Activated CD4-positive, alpha-beta T cell treated with anti-CD3 and anti-CD28 coated beads, Interleukin-2, amount 10 ng/mL, durations not matched to agents 7 days and 5 days (primary cell): ENCODE measurements around the gene TRPV4. TPM values are rescaled to one million over a fixed set of nuclear protein-coding genes. Genes with fewer than 3 reads are reported as not detected.

Source experiments
- CTCF ChIA-PET: fragments of 350-600 bp; sonication (Branson Sonifier 250); formaldehyde crosslinking; loops from one replicate; lab custom pipeline; 2021; ENCODE audit warnings: antibody characterized with exemption; lab: Charles Lee
- POLR2A ChIA-PET: fragments of 350-600 bp; sonication (Branson Sonifier 250); formaldehyde crosslinking; loops from one replicate; lab custom pipeline; 2021; ENCODE audit warnings: antibody characterized with exemption; lab: Charles Lee
- DNase-seq: peaks from one replicate; pipeline ENCODE4 v3.0.0-alpha.2; 2020
- H3K27ac Mint-ChIP-seq: one replicate; pipeline ENCODE4 v1.8.0; 2021; ENCODE audit warnings: mild to moderate bottlenecking, moderate library complexity, mixed read lengths
- H3K27me3 Mint-ChIP-seq: one replicate; pipeline ENCODE4 v1.8.0; 2021; ENCODE audit warnings: mixed read lengths
- H3K36me3 Mint-ChIP-seq: one replicate; pipeline ENCODE4 v1.8.0; 2021; ENCODE audit warnings: low read depth, mixed read lengths
- H3K4me1 Mint-ChIP-seq: one replicate; pipeline ENCODE4 v1.8.0; 2021; ENCODE audit warnings: mixed read lengths
- H3K4me3 Mint-ChIP-seq: one replicate; pipeline ENCODE4 v1.8.0; 2021; ENCODE audit warnings: mild to moderate bottlenecking, moderate library complexity, mixed read lengths
- H3K9me3 Mint-ChIP-seq: one replicate; pipeline ENCODE4 v1.8.0; 2021; ENCODE audit warnings: mixed read lengths
- total RNA-seq, 2 experiments: library from RNA; stranded (reverse); gene quantifications; one replicate each; pipeline ENCODE4 v1.2.3, GENCODE V29; 2021

TRPV4 gene
- total RNA-seq, 2 experiments from 2014 or later = 0.17 TPM; not detected in 1

GRCh38 chr12:109820816-109821381 is 12.3 kb downstream of the TRPV4 start:
- no peak overlapping the region for H3K27ac Mint-ChIP-seq
- CTCF ChIA-PET = no interaction called here
- no peaks in the 10 kb centered on the region for H3K36me3 Mint-ChIP-seq
- H3K4me1 Mint-ChIP-seq = no peaks in the 10 kb centered on the region
- H3K4me3 Mint-ChIP-seq = no peak overlapping the region
- no peak for DNase-seq
- peaks cover 4% of the 10 kb centered on the region for H3K27me3 Mint-ChIP-seq
- no peaks in the 10 kb centered on the region for H3K9me3 Mint-ChIP-seq
- POLR2A ChIA-PET = no interaction called here

DNA sequence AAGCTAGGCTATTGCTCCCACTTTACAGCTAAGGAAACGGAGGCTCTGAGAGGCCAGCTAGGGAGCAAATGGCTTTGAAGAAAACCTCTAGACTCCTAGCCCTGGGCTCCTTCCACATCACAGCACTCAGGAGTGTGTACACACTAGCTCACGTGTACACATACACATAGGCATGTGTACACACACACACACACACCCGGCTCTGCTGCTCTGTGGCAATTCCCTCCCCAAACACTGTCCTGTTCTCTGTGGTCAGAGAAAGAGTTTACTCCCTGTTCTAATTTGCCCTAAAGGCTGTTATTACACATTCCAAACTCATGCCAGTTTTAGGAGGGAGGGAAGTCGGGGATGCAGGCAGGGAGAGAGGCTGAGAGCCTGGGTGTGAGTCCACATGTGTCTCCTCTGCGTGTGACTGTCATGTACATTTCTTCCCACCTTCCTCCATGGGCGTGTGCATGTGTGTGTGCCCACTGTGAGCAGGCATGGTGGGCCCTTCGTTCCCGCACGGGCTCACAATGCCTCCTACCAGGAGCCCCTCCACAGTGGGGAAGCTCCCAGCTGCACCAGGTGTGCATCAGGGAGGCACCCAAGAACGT is 14.2 kb downstream of the TRPV4 start:
- Mint-ChIP-seq H3K9me3 (no peaks in the 10 kb centered on the region), H3K4me1 (no peaks in the 10 kb centered on the region), H3K27me3 (peaks cover 4% of the 10 kb centered on the region), H3K27ac (no peak overlapping the region), H3K4me3 (no peak overlapping the region), H3K36me3 (no peaks in the 10 kb centered on the region)
- POLR2A ChIA-PET = interaction anchor here (0.5 kb wide), 1 partner anchor 24 kb away, joined by 4 read pairs; no protein-coding TSS in a partner anchor
- DNase-seq = no peak
- CTCF ChIA-PET = interaction anchor here (0.7 to 2.2 kb wide), 2 partner anchors 14 to 26 kb away, joined by 3 to 6 read pairs; no protein-coding TSS in a partner anchor

GRCh38 chr12:109818253-109818652 is 14.9 kb downstream of the TRPV4 start:
- Mint-ChIP-seq H3K27me3 (peaks cover 4% of the 10 kb centered on the region), H3K4me3 (no peak overlapping the region), H3K27ac (no peak overlapping the region), H3K9me3 (no peaks in the 10 kb centered on the region), H3K4me1 (no peaks in the 10 kb centered on the region), H3K36me3 (no peaks in the 10 kb centered on the region)
- POLR2A ChIA-PET = interaction anchor here (0.5 kb wide), 1 partner anchor 24 kb away, joined by 4 read pairs; no protein-coding TSS in a partner anchor
- CTCF ChIA-PET = interaction anchor here (0.7 to 2.2 kb wide), 2 partner anchors 14 to 27 kb away, joined by 3 to 6 read pairs; no protein-coding TSS in a partner anchor
- DNase-seq = no peak

DNA sequence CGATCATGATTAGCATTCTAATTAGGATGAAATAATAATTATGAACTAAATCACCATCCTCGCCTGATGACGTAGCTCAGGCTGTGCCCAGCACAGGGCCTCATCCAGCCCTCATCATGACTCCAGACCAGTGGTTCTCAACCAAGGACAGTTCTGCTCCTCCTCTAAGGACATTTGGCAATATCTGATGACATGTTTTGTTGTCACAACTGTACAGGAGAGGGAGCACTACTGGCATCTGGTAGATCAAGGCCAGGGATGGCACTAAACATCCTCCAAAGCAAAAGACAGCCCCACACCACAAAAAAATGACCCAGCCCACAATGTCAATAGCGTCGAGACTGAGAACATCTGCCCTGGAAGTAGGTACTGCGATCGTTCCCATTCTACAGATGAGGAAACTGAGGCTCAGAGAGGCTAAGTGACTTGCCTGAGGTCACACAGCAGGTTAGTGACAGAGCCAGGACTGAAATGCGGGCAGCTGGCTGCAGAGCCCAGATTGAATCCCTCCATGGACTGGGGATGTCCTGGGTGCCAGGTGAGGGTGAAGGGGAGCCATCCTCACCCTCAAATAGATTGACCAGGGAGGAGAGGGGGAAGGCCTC is 15.5 kb downstream of the TRPV4 start:
- DNase-seq = no peak
- ChIA-PET CTCF (interaction anchor here (2.2 kb wide), 1 partner anchor 28 kb away, joined by 6 read pairs; no protein-coding TSS in a partner anchor), POLR2A (no interaction called here)
- no peaks in the 10 kb centered on the region for H3K4me1 Mint-ChIP-seq
- no peak overlapping the region for H3K27ac Mint-ChIP-seq
- no peak overlapping the region for H3K4me3 Mint-ChIP-seq
- H3K36me3 Mint-ChIP-seq = no peaks in the 10 kb centered on the region
- no peaks in the 10 kb centered on the region for H3K9me3 Mint-ChIP-seq
- H3K27me3 Mint-ChIP-seq = peaks cover 4% of the 10 kb centered on the region

DNA sequence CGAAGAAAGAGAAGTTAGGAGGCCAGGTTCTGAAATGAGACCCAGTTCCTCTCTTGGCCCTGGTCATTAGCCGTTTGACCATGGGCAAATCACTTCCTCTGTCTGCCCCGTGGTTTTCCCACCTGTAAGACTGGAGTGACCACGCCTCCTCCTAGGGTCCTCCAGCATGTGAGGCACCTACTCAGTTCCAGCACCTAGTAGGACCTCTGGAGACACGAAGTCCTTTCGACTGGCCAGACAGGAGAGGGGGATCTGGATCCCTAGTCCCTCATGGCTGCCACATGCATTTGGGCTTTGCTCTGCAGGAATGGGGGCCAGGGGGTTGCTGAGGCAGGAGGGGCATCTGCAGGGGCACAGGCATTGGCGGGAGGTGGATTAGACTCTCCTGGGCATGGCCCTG is 16.3 kb downstream of the TRPV4 start:
- CTCF ChIA-PET = interaction anchor here (2.2 kb wide), 1 partner anchor 28 kb away, joined by 6 read pairs; no protein-coding TSS in a partner anchor
- no peak for DNase-seq
- POLR2A ChIA-PET = no interaction called here

GRCh38 chr12:109815757-109816617 is 17.2 kb downstream of the TRPV4 start:
- Mint-ChIP-seq H3K36me3 (no peaks in the 10 kb centered on the region), H3K4me1 (no peaks in the 10 kb centered on the region), H3K27me3 (peaks cover 4% of the 10 kb centered on the region), H3K27ac (no peak overlapping the region), H3K4me3 (no peak overlapping the region), H3K9me3 (no peaks in the 10 kb centered on the region)
- ChIA-PET POLR2A (no interaction called here), CTCF (interaction anchor here (2.0 kb wide), 1 partner anchor 11 kb away, joined by 7 read pairs; no protein-coding TSS in a partner anchor)
- no peak for DNase-seq

More for the DNA sequence above, 16.3 kb downstream of the TRPV4 start:
- Mint-ChIP-seq H3K36me3 (no peaks in the 10 kb centered on the region), H3K4me3 (no peak overlapping the region), H3K27me3 (peaks cover 4% of the 10 kb centered on the region), H3K9me3 (no peaks in the 10 kb centered on the region), H3K27ac (no peak overlapping the region), H3K4me1 (no peaks in the 10 kb centered on the region)

DNA sequence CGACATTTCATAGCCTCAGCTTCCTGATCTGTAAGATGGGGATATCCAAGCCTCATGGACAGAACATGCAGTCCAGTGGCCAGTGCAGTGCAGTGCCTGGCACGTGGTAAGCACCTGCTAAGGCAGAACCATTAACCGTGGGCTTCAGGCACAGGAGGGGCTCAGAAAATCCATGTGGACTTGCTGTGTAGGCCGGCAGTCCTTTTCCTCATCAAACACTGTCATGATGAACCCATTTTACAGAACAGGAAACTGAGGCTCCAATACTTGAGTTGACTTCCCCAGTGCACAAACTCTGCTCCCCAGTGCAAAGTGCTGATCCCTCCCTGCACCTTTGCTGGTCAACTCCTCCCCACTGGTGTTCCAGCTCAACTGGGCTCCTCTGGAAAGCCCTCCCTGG is 18.0 kb downstream of the TRPV4 start:
- Mint-ChIP-seq H3K4me1 (no peaks in the 10 kb centered on the region), H3K27me3 (peaks cover 4% of the 10 kb centered on the region), H3K4me3 (no peak overlapping the region), H3K27ac (no peak overlapping the region), H3K36me3 (no peaks in the 10 kb centered on the region), H3K9me3 (no peaks in the 10 kb centered on the region)
- no peak for DNase-seq
- CTCF ChIA-PET = interaction anchor here (2.0 kb wide), 1 partner anchor 10 kb away, joined by 7 read pairs; no protein-coding TSS in a partner anchor
- POLR2A ChIA-PET = no interaction called here

- ChIA-PET POLR2A (no interaction called here), CTCF (interaction anchor here (2.0 kb wide), 1 partner anchor 9 kb away, joined by 7 read pairs; no protein-coding TSS in a partner anchor)
- H3K4me3 Mint-ChIP-seq = no peak overlapping the region
- H3K27ac Mint-ChIP-seq = no peak overlapping the region
- H3K36me3 Mint-ChIP-seq = no peaks in the 10 kb centered on the region
- H3K27me3 Mint-ChIP-seq = no peaks in the 10 kb centered on the region
- no peaks in the 10 kb centered on the region for H3K4me1 Mint-ChIP-seq
- H3K9me3 Mint-ChIP-seq = no peaks in the 10 kb centered on the region
- no peak for DNase-seq
Measured at GRCh38 chr12:109814600-109815150, 18.5 kb downstream of the TRPV4 start.

- DNase-seq = no peak
- CTCF ChIA-PET = interaction anchor here (2.0 kb wide), 1 partner anchor 9 kb away, joined by 7 read pairs; no protein-coding TSS in a partner anchor
- Mint-ChIP-seq H3K4me1 (no peaks in the 10 kb centered on the region), H3K4me3 (no peak overlapping the region), H3K27ac (no peak overlapping the region), H3K36me3 (no peaks in the 10 kb centered on the region), H3K9me3 (no peaks in the 10 kb centered on the region), H3K27me3 (no peaks in the 10 kb centered on the region)
- POLR2A ChIA-PET = no interaction called here
Measured at GRCh38 chr12:109813810-109814416, 19.3 kb downstream of the TRPV4 start.

DNA sequence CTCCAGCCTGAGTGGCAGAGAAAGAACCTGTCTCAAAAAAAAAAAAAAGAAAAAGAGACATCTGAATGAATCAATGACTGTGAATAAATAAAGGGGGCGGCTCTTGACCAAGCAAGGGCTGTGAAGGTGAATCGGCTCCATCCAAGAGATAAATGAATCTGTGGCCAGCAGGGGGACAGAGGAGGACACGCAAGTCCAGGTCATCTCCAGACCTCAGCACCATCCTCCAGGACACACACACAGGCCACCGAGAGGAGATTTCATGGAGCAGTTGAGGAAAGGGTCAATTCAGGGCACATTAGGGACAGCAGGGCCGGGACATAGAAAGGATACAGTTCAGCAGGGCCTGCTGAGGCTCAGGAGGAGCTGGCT is 21.6 kb downstream of the TRPV4 start:
- no peaks in the 10 kb centered on the region for H3K4me1 Mint-ChIP-seq
- no peak overlapping the region for H3K4me3 Mint-ChIP-seq
- H3K9me3 Mint-ChIP-seq = no peaks in the 10 kb centered on the region
- POLR2A ChIA-PET = no interaction called here
- DNase-seq = no peak
- H3K27me3 Mint-ChIP-seq = no peaks in the 10 kb centered on the region
- no peak overlapping the region for H3K27ac Mint-ChIP-seq
- CTCF ChIA-PET = interaction anchor here (1.0 kb wide), 1 partner anchor 18 kb away, joined by 3 read pairs; no protein-coding TSS in a partner anchor
- H3K36me3 Mint-ChIP-seq = no peaks in the 10 kb centered on the region

DNA sequence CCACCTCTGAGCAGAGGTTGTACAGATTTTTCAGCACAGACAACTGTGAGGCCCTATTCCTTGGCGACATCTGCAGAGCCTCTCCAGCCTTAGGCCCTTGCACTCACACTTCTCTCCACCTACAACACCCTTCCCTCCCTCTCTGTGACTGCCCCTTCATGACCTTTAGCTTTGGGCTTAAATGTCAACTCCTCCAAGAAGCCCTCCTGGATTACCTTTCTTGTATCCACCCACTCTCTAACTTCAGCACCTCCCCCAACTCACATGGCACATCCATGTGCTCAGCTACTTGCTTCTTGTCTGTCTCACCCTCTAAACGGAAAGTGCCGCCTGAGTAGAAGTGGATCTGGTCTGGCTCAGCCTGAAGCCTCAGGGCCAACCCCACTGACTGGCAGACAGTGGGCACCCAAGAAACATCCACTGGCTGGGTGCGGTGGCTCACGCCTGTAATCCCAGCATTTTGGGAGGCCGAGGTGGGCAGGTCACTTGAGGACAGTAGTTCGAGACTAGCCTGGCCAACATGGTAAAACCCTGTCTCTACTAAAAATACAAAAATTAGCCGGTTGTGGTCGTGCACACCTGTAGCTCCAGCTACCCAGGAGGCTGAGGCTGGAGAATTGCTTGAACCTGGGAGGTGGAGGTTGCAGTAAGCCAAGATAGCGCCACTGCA is 22.1 kb downstream of the TRPV4 start:
- Mint-ChIP-seq H3K4me3 (no peak overlapping the region), H3K4me1 (no peaks in the 10 kb centered on the region), H3K36me3 (no peaks in the 10 kb centered on the region), H3K27ac (no peak overlapping the region), H3K27me3 (no peaks in the 10 kb centered on the region), H3K9me3 (no peaks in the 10 kb centered on the region)
- ChIA-PET CTCF (interaction anchor here (1.0 kb wide), 1 partner anchor 19 kb away, joined by 3 read pairs; no protein-coding TSS in a partner anchor), POLR2A (no interaction called here)
- no peak for DNase-seq
